ENCODE results near the gene RIMBP2.

RIMBP2 gene

GRCh38 chr12:130700492-130701401 is 15.4 kb downstream of the RIMBP2 start:
- no peaks in the 10 kb centered on the region for H3K27me3 ChIP-seq (ENCODE audit: low read depth, low read length)
- H3K27ac ChIP-seq (ENCODE audit: low read length) = no peak overlapping the region
- H2AFZ ChIP-seq (ENCODE audit: low read depth, low read length) = no peak overlapping the region
- H3K9me3 ChIP-seq (ENCODE audit: insufficient read depth, low read length) = no peaks in the 10 kb centered on the region
- no peak overlapping the region for H3K4me2 ChIP-seq (ENCODE audit: low read length)
- H3K79me2 ChIP-seq (ENCODE audit: low read length) = no peaks in the 10 kb centered on the region
- no peaks in the 10 kb centered on the region for H3K4me1 ChIP-seq (ENCODE audit: low read length)
- no peaks in the 10 kb centered on the region for H4K20me1 ChIP-seq (ENCODE audit: insufficient read depth, low read length)
- H3K4me3 ChIP-seq (ENCODE audit: low read length) = no peak overlapping the region
- TF ChIP-seq CTCF (IDR thresholded peaks at IDR 0.05; ENCODE audit: low read depth, low read length) (no peak), EZH2phosphoT487 (IDR thresholded peaks at IDR 0.05; ENCODE audit: low read depth) (no peak)
- no peaks in the 10 kb centered on the region for H3K36me3 ChIP-seq (replicated peaks; ENCODE audit: low read depth, low read length)
- no peak overlapping the region for H3K9ac ChIP-seq (ENCODE audit: low read length)

- no peaks in the 10 kb centered on the region for H3K79me2 ChIP-seq (ENCODE audit: low read length)
- H3K36me3 ChIP-seq (replicated peaks; ENCODE audit: low read depth, low read length) = no peaks in the 10 kb centered on the region
- H4K20me1 ChIP-seq (ENCODE audit: insufficient read depth, low read length) = no peaks in the 10 kb centered on the region
- H3K4me2 ChIP-seq (ENCODE audit: low read length) = no peak overlapping the region
- H3K9me3 ChIP-seq (ENCODE audit: insufficient read depth, low read length) = no peaks in the 10 kb centered on the region
- H3K27ac ChIP-seq (ENCODE audit: low read length) = no peak overlapping the region
- TF ChIP-seq CTCF (IDR thresholded peaks at IDR 0.05; ENCODE audit: low read depth, low read length) (no peak), EZH2phosphoT487 (IDR thresholded peaks at IDR 0.05; ENCODE audit: low read depth) (no peak)
- H2AFZ ChIP-seq (ENCODE audit: low read depth, low read length) = no peak overlapping the region
- H3K4me1 ChIP-seq (ENCODE audit: low read length) = no peaks in the 10 kb centered on the region
- H3K9ac ChIP-seq (ENCODE audit: low read length) = no peak overlapping the region
- H3K27me3 ChIP-seq (ENCODE audit: low read depth, low read length) = no peaks in the 10 kb centered on the region
- H3K4me3 ChIP-seq (ENCODE audit: low read length) = no peak overlapping the region
These were observed 18.0 kb downstream of the RIMBP2 start for GRCh38 chr12:130698106-130698505.

GRCh38 chr12:130696379-130697100 is 19.6 kb downstream of the RIMBP2 start:
- Histone ChIP-seq H3K4me2 (ENCODE audit: low read length) (no peak overlapping the region), H3K27ac (ENCODE audit: low read length) (no peak overlapping the region), H3K27me3 (ENCODE audit: low read depth, low read length) (no peaks in the 10 kb centered on the region), H2AFZ (ENCODE audit: low read depth, low read length) (no peak overlapping the region), H4K20me1 (ENCODE audit: insufficient read depth, low read length) (no peaks in the 10 kb centered on the region), H3K9ac (ENCODE audit: low read length) (no peak overlapping the region), H3K4me3 (ENCODE audit: low read length) (no peak overlapping the region), H3K36me3 (replicated peaks; ENCODE audit: low read depth, low read length) (no peaks in the 10 kb centered on the region), H3K9me3 (ENCODE audit: insufficient read depth, low read length) (no peaks in the 10 kb centered on the region), H3K4me1 (ENCODE audit: low read length) (no peaks in the 10 kb centered on the region), H3K79me2 (ENCODE audit: low read length) (no peaks in the 10 kb centered on the region)
- TF ChIP-seq EZH2phosphoT487 (IDR thresholded peaks at IDR 0.05; ENCODE audit: low read depth) = no peak
- no peak for TF ChIP-seq CTCF (IDR thresholded peaks at IDR 0.05; ENCODE audit: low read depth, low read length)

- Histone ChIP-seq H2AFZ (ENCODE audit: low read depth, low read length) (no peak overlapping the region), H3K4me3 (ENCODE audit: low read length) (no peak overlapping the region), H3K36me3 (replicated peaks; ENCODE audit: low read depth, low read length) (no peaks in the 10 kb centered on the region), H4K20me1 (ENCODE audit: insufficient read depth, low read length) (no peaks in the 10 kb centered on the region), H3K9ac (ENCODE audit: low read length) (no peak overlapping the region), H3K79me2 (ENCODE audit: low read length) (no peaks in the 10 kb centered on the region), H3K27ac (ENCODE audit: low read length) (no peak overlapping the region), H3K4me1 (ENCODE audit: low read length) (no peaks in the 10 kb centered on the region), H3K9me3 (ENCODE audit: insufficient read depth, low read length) (no peaks in the 10 kb centered on the region), H3K4me2 (ENCODE audit: low read length) (no peak overlapping the region), H3K27me3 (ENCODE audit: low read depth, low read length) (no peaks in the 10 kb centered on the region)
- TF ChIP-seq CTCF (IDR thresholded peaks at IDR 0.05; ENCODE audit: low read depth, low read length) = no peak
These were observed 21.0 kb downstream of the RIMBP2 start for GRCh38 chr12:130695061-130695460.

Data from OCI-LY3 (cell line).